GM19043 (cell line): ENCODE results near the gene SYNE3.
A peak's percentile ranks its signal among the peaks of the same experiment; 100 is the strongest.

Experiments used
- ATAC-seq: cut with Tn5 transposase; IDR thresholded peaks from one replicate; pipeline ENCODE4 v1.9.1; 2021; ENCODE audit warnings: low read depth; ENCODE audit not compliant: unreplicated experiment

The SYNE3 gene

GRCh38 chr14:95540236-95540855 lies 23.9 kb upstream of the SYNE3 start:
- no peak for ATAC-seq

GRCh38 chr14:95538801-95539509 lies 22.5 kb upstream of the SYNE3 start:
- no peak for ATAC-seq

- no peak for ATAC-seq
These were observed 21.0 kb upstream of the SYNE3 start for GRCh38 chr14:95537298-95538089.

GRCh38 chr14:95536671-95537070 lies 20.2 kb upstream of the SYNE3 start:
- ATAC-seq, result no peak

- no peak for ATAC-seq
These were observed 19.7 kb upstream of the SYNE3 start for GRCh38 chr14:95536036-95536593.

- no peak for ATAC-seq
These were observed 19.0 kb upstream of the SYNE3 start for GRCh38 chr14:95535226-95536021.

- peak; percentile 88 for ATAC-seq
These were observed 18.1 kb upstream of the SYNE3 start, which contains the start of gene GLRX5 for GRCh38 chr14:95534299-95535225. Gene GLRX5 (plus strand): TSS chr14:95535050. CDS start chr14:95535090, 40 bp downstream.

GRCh38 chr14:95533822-95534221 lies 17.4 kb upstream of the SYNE3 start:
- ATAC-seq, result no peak

GRCh38 chr14:95533391-95533821 lies 17.0 kb upstream of the SYNE3 start:
- no peak for ATAC-seq

GRCh38 chr14:95531969-95532368 lies 15.5 kb upstream of the SYNE3 start:
- ATAC-seq, result no peak

GRCh38 chr14:95531473-95531872 lies 15.0 kb upstream of the SYNE3 start:
- ATAC-seq, result no peak

GRCh38 chr14:95530473-95531276 lies 14.2 kb upstream of the SYNE3 start:
- no peak for ATAC-seq

GRCh38 chr14:95529216-95529615 lies 12.8 kb upstream of the SYNE3 start:
- ATAC-seq, result no peak

GRCh38 chr14:95527387-95528002 lies 11.0 kb upstream of the SYNE3 start:
- ATAC-seq, result no peak

- no peak for ATAC-seq
These were observed 10.3 kb upstream of the SYNE3 start for GRCh38 chr14:95526483-95527386.

GRCh38 chr14:95525999-95526398 lies 9.5 kb upstream of the SYNE3 start:
- no peak for ATAC-seq
